OCI-M2 (cell line): ENCODE results near the gene KAT8.
"Not testable (repeated sequence)": the region's sequence is repeated elsewhere in the genome, so short reads cannot be mapped to it uniquely, and the experiment has no call there.

ENCODE experiments used
- DNase-seq: peaks from one replicate; lab custom pipeline; 2025; ENCODE audit not compliant: unreplicated experiment; lab: John Stamatoyannopoulos, UW

The KAT8 gene

GRCh38 chr16:31144418-31144817 lies 27.0 kb downstream of the KAT8 start:
- not testable (repeated sequence) for DNase-seq

- DNase-seq: no peak
Observed at GRCh38 chr16:31145398-31145990, 28.0 kb downstream of the KAT8 start.

GRCh38 chr16:31147574-31147973 lies 30.1 kb downstream of the KAT8 start:
- no peak for DNase-seq

GRCh38 chr16:31148281-31148728 lies 30.8 kb downstream of the KAT8 start:
- DNase-seq: no peak

GRCh38 chr16:31148896-31149295 lies 31.4 kb downstream of the KAT8 start:
- no peak for DNase-seq

- DNase-seq: no peak
Observed at GRCh38 chr16:31149332-31149731, 31.9 kb downstream of the KAT8 start.

GRCh38 chr16:31149894-31150890 lies 32.7 kb downstream of the KAT8 start, which contains the start of gene PRSS36:
PRSS36 (minus strand) TSS chr16:31150066; CDS start chr16:31150035, 31 bp downstream.
- no peak for DNase-seq

- not testable (repeated sequence) for DNase-seq
Observed at GRCh38 chr16:31150976-31151375, 33.5 kb downstream of the KAT8 start.

GRCh38 chr16:31157136-31157535 lies 39.7 kb downstream of the KAT8 start:
- no peak for DNase-seq

- no peak for DNase-seq
Observed at GRCh38 chr16:31167315-31167714, 49.9 kb downstream of the KAT8 start.

- DNase-seq: no peak
Observed at GRCh38 chr16:31168848-31169247, 51.4 kb downstream of the KAT8 start.

- DNase-seq: not testable (repeated sequence)
Observed at GRCh38 chr16:31170048-31170447, 52.6 kb downstream of the KAT8 start.

GRCh38 chr16:31177136-31177535 lies 59.7 kb downstream of the KAT8 start:
- no peak for DNase-seq

GRCh38 chr16:31179219-31179746 lies 61.8 kb downstream of the KAT8 start:
- DNase-seq: no peak

GRCh38 chr16:31179747-31180459 lies 62.4 kb downstream of the KAT8 start, which contains the start of gene FUS:
FUS (plus strand) TSS chr16:31180139; CDS start chr16:31180215, 76 bp downstream.
- no peak for DNase-seq
